ENCODE results near the gene GDNF.

GDNF gene

DNA sequence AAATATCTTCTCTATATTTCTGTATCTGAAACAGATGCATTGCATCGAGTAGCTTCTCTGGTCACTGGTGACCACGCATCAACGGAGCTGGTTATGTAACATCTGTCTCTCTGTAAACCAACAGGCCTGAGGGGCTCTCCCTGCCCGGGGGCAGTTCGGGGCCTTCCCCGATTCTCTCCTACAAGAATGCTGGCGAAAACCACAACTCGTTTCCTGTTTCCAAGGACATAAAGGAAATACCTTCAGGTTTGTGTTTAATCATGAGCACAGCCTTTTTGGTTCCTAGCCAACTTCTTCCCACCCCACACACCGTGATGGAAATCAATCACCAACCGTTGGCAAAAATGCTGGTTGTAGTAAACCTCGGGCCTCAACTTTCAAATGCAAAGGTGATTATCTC, 25.1 kb downstream of the GDNF start:
- H3K36me3 Mint-ChIP-seq (ENCODE audit: low read depth) = peaks cover 32% of the 10 kb centered on the region
- H3K4me3 Mint-ChIP-seq = no peak overlapping the region
- TF ChIP-seq, protein P1, sequence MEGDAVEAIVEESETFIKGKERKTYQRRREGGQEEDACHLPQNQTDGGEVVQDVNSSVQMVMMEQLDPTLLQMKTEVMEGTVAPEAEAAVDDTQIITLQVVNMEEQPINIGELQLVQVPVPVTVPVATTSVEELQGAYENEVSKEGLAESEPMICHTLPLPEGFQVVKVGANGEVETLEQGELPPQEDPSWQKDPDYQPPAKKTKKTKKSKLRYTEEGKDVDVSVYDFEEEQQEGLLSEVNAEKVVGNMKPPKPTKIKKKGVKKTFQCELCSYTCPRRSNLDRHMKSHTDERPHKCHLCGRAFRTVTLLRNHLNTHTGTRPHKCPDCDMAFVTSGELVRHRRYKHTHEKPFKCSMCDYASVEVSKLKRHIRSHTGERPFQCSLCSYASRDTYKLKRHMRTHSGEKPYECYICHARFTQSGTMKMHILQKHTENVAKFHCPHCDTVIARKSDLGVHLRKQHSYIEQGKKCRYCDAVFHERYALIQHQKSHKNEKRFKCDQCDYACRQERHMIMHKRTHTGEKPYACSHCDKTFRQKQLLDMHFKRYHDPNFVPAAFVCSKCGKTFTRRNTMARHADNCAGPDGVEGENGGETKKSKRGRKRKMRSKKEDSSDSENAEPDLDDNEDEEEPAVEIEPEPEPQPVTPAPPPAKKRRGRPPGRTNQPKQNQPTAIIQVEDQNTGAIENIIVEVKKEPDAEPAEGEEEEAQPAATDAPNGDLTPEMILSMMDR (IDR thresholded peaks at IDR 0.05; ENCODE audit: unreplicated experiment in 3 of 3) = no peak
- H3K4me1 Mint-ChIP-seq = peaks cover 38% of the 10 kb centered on the region
- peaks cover 4% of the 10 kb centered on the region for H3K27me3 Mint-ChIP-seq (ENCODE audit: low read depth)
- H3K9me3 Mint-ChIP-seq = no peaks in the 10 kb centered on the region
- no peak overlapping the region for H3K27ac Mint-ChIP-seq

DNA sequence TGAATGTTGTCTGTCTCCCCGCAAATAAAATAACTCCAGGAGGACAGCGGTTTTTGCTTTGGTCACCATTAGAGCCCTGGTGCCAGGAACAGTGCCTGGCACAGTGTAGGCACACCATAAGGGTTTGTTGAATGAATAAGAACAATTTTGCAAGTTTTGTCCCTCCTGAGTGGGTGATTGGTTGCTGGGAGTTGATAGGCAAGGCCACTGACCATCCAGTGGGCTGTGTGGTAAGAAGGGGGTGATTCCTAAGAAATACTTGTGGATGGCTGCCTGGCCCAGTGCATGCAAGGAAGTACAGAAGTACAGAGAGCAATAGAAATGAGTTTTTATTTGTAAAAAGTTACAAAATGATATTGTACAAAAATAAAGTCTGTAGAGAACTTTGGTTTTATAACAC, 27.5 kb downstream of the GDNF start:
- H3K27me3 Mint-ChIP-seq (ENCODE audit: low read depth) = no peaks in the 10 kb centered on the region
- TF ChIP-seq, protein P1 (IDR thresholded peaks at IDR 0.05; ENCODE audit: unreplicated experiment in 3 of 3) = no peak
- H3K36me3 Mint-ChIP-seq (ENCODE audit: low read depth) = peaks cover 21% of the 10 kb centered on the region
- H3K4me1 Mint-ChIP-seq = peaks cover 21% of the 10 kb centered on the region
- no peak overlapping the region for H3K4me3 Mint-ChIP-seq
- H3K9me3 Mint-ChIP-seq = no peaks in the 10 kb centered on the region
- H3K27ac Mint-ChIP-seq = no peak overlapping the region

DNA sequence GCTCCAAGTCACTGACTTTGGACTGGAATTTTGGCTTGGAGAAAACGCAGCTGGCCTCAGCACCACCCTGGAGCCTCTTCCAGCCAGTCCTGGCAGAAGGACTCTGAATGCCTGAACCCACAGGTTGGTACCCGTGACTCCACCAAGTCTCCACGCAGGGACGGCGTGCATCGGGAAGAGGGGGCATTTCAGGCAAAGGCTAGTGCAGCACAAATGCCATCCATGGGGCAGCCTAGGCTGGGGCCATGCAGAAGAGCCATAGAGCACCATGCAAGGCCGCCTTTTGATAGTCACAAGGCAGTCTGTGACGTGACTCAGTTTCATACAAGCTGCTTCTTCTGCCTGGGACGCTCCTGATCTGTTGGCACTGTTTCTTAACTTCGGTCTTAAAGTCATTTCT, 28.0 kb downstream of the GDNF start:
- H3K36me3 Mint-ChIP-seq (ENCODE audit: low read depth) = peaks cover 21% of the 10 kb centered on the region
- H3K9me3 Mint-ChIP-seq = no peaks in the 10 kb centered on the region
- no peak overlapping the region for H3K4me3 Mint-ChIP-seq
- H3K27me3 Mint-ChIP-seq (ENCODE audit: low read depth) = no peaks in the 10 kb centered on the region
- no peak overlapping the region for H3K27ac Mint-ChIP-seq
- peaks cover 16% of the 10 kb centered on the region for H3K4me1 Mint-ChIP-seq
- TF ChIP-seq, protein P1 (IDR thresholded peaks at IDR 0.05; ENCODE audit: unreplicated experiment in 3 of 3) = no peak

DNA sequence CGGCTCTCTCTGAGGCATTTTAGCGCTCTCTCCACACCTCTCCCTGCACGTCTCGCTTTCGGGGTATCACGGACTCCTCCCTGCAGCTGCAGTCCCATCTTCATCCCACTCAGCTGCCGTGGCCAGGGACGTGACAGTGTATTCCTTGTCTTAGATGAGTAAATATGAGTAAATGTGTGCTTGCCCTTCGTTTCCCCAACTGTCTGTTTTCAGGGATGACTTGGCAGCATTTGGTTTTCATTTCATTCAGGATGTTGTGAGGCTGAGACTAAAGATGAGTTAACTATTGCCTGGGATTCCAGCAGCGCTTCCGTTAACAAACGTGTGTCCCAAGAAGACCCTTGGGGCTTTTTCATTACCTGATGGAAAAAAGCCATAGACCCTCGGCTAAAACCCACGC, 29.5 kb downstream of the GDNF start:
- peaks cover 11% of the 10 kb centered on the region for H3K4me1 Mint-ChIP-seq
- H3K27me3 Mint-ChIP-seq (ENCODE audit: low read depth) = no peaks in the 10 kb centered on the region
- no peaks in the 10 kb centered on the region for H3K9me3 Mint-ChIP-seq
- H3K36me3 Mint-ChIP-seq (ENCODE audit: low read depth) = peaks cover 13% of the 10 kb centered on the region
- no peak overlapping the region for H3K27ac Mint-ChIP-seq
- no peak overlapping the region for H3K4me3 Mint-ChIP-seq
- TF ChIP-seq, protein P1 (IDR thresholded peaks at IDR 0.05; ENCODE audit: unreplicated experiment in 3 of 3) = no peak

DNA sequence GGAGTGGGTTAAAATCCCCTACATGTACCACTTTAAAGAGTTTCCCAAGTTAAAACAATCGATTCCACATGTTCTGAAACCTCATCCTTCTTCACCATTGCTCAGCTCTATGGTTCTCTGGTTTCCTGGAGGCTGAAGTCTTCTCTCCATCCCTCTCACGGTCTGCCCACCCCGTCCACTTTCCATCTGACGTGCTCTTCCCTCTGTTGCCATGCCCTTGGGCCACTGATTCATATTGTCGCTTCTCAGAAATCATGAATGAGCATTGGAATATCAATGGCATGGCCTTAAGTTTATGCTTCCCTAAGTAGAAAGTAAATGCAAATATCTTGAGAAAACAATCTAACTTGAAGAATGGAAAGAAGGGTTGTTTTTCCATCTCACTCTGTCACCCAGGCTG, 30.9 kb downstream of the GDNF start:
- Mint-ChIP-seq H3K36me3 (ENCODE audit: low read depth) (peaks cover 5% of the 10 kb centered on the region), H3K27me3 (ENCODE audit: low read depth) (no peaks in the 10 kb centered on the region), H3K4me1 (peaks cover 5% of the 10 kb centered on the region), H3K9me3 (no peaks in the 10 kb centered on the region), H3K27ac (no peak overlapping the region), H3K4me3 (no peak overlapping the region)
- TF ChIP-seq, protein P1 (IDR thresholded peaks at IDR 0.05; ENCODE audit: unreplicated experiment in 3 of 3) = no peak

DNA sequence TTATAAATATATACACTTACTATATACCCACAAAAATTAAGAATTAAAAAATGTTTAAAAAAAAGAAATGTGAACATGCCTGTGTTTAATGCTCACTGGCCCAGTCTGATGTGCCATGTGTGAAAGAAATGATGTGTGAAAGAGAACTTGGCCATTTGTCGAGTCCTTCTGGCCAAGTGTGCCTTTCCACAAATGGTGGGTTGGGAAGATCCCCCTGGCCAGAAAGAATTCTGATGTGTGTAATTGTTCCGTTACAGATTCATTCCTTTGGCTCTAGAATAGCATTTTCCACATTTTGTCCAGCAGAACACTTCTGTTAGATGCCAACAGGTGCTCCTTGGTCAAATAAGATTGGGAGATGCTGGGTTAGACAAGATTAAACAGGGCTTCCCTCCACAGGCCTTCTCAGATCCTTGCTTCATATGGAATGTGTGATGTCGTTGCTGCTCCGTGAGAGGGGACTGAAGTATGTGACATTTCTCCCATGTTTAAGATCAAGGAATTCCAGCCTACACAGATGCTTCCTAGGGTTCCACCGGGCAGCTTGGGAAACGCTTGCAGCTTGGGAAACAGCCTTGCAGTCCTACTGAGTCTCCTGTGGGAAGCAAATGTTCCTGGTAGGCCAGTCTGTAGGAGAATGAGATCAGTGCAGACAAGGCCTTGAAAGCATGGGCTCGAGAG, 32.1 kb downstream of the GDNF start:
- peaks cover under 1% of the 10 kb centered on the region for H3K36me3 Mint-ChIP-seq (ENCODE audit: low read depth)

More for the DNA sequence above, 32.1 kb downstream of the GDNF start:
- Mint-ChIP-seq H3K27ac (no peak overlapping the region), H3K4me1 (peaks cover 5% of the 10 kb centered on the region), H3K9me3 (no peaks in the 10 kb centered on the region), H3K4me3 (no peak overlapping the region), H3K27me3 (ENCODE audit: low read depth) (no peaks in the 10 kb centered on the region)
- TF ChIP-seq, protein P1 (IDR thresholded peaks at IDR 0.05; ENCODE audit: unreplicated experiment in 3 of 3) = no peak
